Neural progenitor cell (in vitro differentiated cells): Measurements from ENCODE around the gene MYBL2.

Experiments used
- EZH2 ChIP-seq: fragments of 200-600 bp; sonication (generic); IDR thresholded peaks from 2 replicates; pipeline ENCODE4 v1.6.1; 2017; ENCODE audit warnings: antibody characterized with exemption, mild to moderate bottlenecking, moderate library complexity
- TF ChIP-seq, protein P1 (sequence below): fragments of 200-600 bp; sonication (generic); IDR thresholded peaks from 2 replicates; pipeline ENCODE4 v1.5.1; 2017; ENCODE audit warnings: antibody characterized with exemption, mild to moderate bottlenecking

DNA sequence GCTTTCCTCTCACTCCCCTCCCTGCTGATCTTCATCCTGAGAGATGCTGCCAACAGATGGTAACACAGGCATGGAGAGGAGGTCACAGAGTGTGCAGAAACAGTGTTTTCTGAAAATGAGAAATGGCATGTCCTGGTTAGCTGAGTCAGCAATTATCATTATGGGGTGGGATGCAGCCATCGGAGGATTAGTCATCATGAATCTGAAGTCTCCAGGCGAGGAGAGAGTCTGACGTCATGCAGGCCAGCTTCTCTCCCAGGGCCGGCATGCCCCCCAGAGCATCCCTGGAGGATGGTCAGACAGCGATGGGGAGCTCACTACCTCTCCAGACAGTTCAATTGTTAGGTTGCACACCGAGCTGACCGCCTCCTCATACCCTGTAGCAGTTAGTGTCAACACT, 64.6 kb downstream of the MYBL2 start:
- TF ChIP-seq, protein P1, sequence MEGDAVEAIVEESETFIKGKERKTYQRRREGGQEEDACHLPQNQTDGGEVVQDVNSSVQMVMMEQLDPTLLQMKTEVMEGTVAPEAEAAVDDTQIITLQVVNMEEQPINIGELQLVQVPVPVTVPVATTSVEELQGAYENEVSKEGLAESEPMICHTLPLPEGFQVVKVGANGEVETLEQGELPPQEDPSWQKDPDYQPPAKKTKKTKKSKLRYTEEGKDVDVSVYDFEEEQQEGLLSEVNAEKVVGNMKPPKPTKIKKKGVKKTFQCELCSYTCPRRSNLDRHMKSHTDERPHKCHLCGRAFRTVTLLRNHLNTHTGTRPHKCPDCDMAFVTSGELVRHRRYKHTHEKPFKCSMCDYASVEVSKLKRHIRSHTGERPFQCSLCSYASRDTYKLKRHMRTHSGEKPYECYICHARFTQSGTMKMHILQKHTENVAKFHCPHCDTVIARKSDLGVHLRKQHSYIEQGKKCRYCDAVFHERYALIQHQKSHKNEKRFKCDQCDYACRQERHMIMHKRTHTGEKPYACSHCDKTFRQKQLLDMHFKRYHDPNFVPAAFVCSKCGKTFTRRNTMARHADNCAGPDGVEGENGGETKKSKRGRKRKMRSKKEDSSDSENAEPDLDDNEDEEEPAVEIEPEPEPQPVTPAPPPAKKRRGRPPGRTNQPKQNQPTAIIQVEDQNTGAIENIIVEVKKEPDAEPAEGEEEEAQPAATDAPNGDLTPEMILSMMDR = no peak
- TF ChIP-seq EZH2 = no peak
